Type B pancreatic cell (in vitro differentiated cells): Measurements from ENCODE around the gene PRPS1L1. TPM values are rescaled to one million over a fixed set of nuclear protein-coding genes. Genes with fewer than 3 reads are reported as not detected.

Experiments used
- DNase-seq: peaks from one replicate; pipeline ENCODE4 v3.0.0; 2021; ENCODE audit warnings: mixed read lengths; ENCODE audit not compliant: unreplicated experiment; ENCODE audit errors: extremely low spot score
- H3K27ac Mint-ChIP-seq: 2 replicates; pipeline ENCODE4 v1.8.0; 2021; ENCODE audit warnings: mild to moderate bottlenecking, mixed read lengths
- H3K27me3 Mint-ChIP-seq: 2 replicates; pipeline ENCODE4 v1.8.0; 2021; ENCODE audit warnings: mixed read lengths
- H3K36me3 Mint-ChIP-seq: 2 replicates; pipeline ENCODE4 v1.8.0; 2021; ENCODE audit warnings: mixed read lengths
- H3K4me1 Mint-ChIP-seq: one replicate; pipeline ENCODE4 v1.8.0; 2021; ENCODE audit warnings: mixed read lengths; ENCODE audit not compliant: unreplicated experiment
- H3K4me3 Mint-ChIP-seq: 2 replicates; pipeline ENCODE4 v1.8.0; 2021; ENCODE audit warnings: mild to moderate bottlenecking, mixed read lengths
- H3K9me3 Mint-ChIP-seq: 2 replicates; pipeline ENCODE4 v1.8.0; 2021; ENCODE audit warnings: mixed read lengths
- total RNA-seq: library from RNA; stranded (reverse); gene quantifications from 2 replicates; pipeline ENCODE4 v1.2.1, GENCODE V29; 2021; ENCODE audit warnings: low replicate concordance
- TF ChIP-seq, protein P1 (sequence below): fragments of 200-600 bp; sonication (generic); conservative IDR thresholded peaks from 2 replicates; pipeline ENCODE4 v1.5.0; 2021; ENCODE audit warnings: antibody characterized with exemption, mild to moderate bottlenecking

Gene PRPS1L1
- total RNA-seq, 1 donor from 2014 or later = not detected

DNA sequence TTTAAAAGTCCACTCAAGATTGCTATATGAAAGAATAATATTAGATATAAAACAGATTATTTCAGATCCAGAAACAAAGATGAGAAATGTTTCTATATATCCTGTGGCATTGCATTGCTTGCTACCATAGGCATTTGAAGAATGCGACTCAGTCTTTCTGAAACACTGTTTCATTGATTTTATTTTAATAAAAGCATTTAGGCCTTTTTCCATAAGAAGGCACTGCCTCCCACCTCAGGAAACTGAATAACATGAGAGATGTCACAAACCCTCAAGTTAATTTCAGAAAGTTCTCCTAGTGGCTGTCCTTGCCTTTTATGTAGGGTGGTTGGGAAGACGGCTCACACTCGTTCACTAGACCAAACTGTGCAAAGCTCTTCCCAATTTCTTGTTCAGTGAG lies 23.3 kb downstream of the PRPS1L1 start:
- H3K4me1 Mint-ChIP-seq = no peaks in the 10 kb centered on the region
- TF ChIP-seq, protein P1, sequence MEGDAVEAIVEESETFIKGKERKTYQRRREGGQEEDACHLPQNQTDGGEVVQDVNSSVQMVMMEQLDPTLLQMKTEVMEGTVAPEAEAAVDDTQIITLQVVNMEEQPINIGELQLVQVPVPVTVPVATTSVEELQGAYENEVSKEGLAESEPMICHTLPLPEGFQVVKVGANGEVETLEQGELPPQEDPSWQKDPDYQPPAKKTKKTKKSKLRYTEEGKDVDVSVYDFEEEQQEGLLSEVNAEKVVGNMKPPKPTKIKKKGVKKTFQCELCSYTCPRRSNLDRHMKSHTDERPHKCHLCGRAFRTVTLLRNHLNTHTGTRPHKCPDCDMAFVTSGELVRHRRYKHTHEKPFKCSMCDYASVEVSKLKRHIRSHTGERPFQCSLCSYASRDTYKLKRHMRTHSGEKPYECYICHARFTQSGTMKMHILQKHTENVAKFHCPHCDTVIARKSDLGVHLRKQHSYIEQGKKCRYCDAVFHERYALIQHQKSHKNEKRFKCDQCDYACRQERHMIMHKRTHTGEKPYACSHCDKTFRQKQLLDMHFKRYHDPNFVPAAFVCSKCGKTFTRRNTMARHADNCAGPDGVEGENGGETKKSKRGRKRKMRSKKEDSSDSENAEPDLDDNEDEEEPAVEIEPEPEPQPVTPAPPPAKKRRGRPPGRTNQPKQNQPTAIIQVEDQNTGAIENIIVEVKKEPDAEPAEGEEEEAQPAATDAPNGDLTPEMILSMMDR = no peak
- H3K9me3 Mint-ChIP-seq = peaks cover 2% of the 10 kb centered on the region
- no peak for DNase-seq
- H3K36me3 Mint-ChIP-seq = no peaks in the 10 kb centered on the region
- H3K27ac Mint-ChIP-seq = no peak overlapping the region
- no peak overlapping the region for H3K4me3 Mint-ChIP-seq
- H3K27me3 Mint-ChIP-seq = no peaks in the 10 kb centered on the region

DNA sequence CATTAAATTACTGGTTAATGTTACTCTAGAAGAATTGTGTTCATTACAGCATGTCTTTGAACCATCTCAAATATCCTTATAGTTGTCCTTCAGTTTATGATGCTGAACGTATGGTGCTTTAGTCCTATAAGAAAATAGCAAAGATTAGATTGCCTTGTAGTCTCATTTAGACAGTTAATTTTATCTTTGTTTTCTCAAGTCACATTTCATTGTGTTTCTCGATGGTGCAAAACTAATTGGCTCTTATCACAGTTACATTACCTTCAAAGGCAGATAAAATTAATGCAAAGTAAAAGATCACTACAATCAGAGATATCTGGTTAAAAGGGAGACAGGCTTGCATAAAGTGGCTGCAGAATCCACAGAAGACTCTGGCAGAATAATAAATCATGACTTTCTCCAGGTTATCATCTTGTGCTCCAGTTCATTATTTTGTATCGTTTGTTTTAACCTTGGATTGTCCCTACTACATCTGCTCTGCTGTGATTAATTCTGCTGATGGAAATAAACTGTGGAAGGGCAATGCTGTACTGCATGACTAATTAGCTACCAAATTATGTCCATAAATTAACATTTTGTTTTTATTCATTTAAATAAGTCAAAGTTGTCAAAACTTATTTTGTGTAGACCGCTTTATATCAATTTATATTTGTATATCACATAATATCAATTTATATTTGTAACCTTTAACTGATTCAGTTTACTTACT lies 24.2 kb downstream of the PRPS1L1 start:
- H3K36me3 Mint-ChIP-seq = no peaks in the 10 kb centered on the region
- TF ChIP-seq, protein P1 = no peak
- H3K4me3 Mint-ChIP-seq = no peak overlapping the region
- no peaks in the 10 kb centered on the region for H3K27me3 Mint-ChIP-seq
- DNase-seq = no peak
- H3K4me1 Mint-ChIP-seq = no peaks in the 10 kb centered on the region
- no peak overlapping the region for H3K27ac Mint-ChIP-seq
- peaks cover 4% of the 10 kb centered on the region for H3K9me3 Mint-ChIP-seq

DNA sequence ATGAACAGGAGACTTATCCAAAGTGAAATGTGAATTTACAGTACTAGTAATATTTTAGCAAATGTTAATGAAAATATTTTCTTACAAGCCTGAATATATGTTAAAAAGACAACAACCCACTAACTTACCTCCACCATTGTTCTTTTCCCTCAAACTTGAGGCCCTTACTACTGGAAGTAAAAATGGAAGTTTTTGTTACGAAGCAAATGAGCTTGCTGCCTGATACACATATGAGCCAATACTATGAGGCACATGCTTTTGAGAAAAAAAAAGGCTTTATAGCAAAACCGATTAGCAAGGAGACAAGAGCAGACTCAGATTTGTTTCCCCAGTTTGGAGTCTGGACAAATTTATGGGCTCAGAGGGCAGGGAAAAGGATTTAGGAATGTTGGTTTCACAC lies 29.0 kb downstream of the PRPS1L1 start:
- Mint-ChIP-seq H3K9me3 (peaks cover 4% of the 10 kb centered on the region), H3K27ac (no peak overlapping the region), H3K27me3 (no peaks in the 10 kb centered on the region), H3K36me3 (no peaks in the 10 kb centered on the region), H3K4me3 (no peak overlapping the region), H3K4me1 (no peaks in the 10 kb centered on the region)
- TF ChIP-seq, protein P1 = no peak
- DNase-seq = no peak

DNA sequence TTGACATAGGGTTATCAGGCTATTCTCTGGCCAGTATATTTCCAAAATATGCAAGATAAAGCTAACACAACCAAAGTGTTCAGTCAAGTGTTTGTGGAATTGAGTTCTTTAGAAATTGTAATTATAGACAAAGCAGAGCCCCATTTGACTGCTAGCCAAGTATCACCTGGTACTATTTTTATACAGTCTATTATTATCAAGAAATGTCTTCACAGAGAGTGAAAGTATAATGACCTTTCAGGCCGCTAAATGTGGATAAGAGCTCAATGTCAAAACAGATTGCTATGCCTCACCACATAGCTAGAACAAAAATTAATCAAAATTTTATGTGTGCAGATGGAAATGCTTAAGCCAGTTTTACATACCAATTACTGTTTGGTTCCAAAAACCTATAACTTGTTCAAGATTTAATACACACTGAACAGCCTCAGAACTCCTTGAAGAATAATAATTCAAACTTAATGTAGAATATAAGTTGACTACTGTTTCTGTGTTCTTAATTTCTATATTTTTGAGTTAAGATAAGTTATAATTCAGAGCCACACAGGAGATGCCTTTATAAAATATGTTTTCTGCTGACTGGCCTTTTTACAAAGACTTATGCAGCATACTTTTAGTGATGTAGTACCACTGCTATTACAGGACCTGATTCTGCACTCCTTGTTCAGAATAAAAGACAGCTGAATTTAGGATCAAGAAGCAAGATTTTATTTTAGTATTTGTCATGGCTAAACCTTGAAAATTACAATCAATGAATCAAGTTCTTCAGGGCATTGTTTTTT lies 31.0 kb downstream of the PRPS1L1 start:
- Mint-ChIP-seq H3K9me3 (peaks cover 4% of the 10 kb centered on the region), H3K27me3 (no peaks in the 10 kb centered on the region), H3K27ac (no peak overlapping the region), H3K4me3 (no peak overlapping the region), H3K4me1 (no peaks in the 10 kb centered on the region), H3K36me3 (no peaks in the 10 kb centered on the region)
- no peak for DNase-seq
- TF ChIP-seq, protein P1 = no peak

DNA sequence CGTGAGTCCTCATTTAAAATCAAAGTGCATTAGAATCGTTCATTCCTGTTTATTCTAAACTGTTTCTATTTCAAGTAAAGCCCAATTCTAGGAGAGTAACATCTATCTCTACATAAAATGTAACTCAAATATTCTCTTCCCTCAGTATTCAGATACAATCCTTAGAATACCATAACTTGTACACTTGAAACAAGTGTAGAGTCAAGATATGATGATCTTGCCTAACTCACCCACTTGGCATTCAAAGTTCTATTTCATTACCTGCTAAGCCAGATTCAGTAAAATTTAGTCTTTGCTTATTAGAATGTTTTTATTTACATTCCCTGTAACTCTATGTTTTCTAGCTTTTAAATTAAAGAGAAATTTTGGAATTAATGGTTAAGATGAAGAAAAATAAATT lies 31.6 kb downstream of the PRPS1L1 start:
- no peak for DNase-seq
- Mint-ChIP-seq H3K4me3 (no peak overlapping the region), H3K4me1 (no peaks in the 10 kb centered on the region), H3K36me3 (no peaks in the 10 kb centered on the region), H3K9me3 (peaks cover 4% of the 10 kb centered on the region), H3K27ac (no peak overlapping the region), H3K27me3 (no peaks in the 10 kb centered on the region)
- TF ChIP-seq, protein P1 = no peak
